MM.1S (cell line): ENCODE measurements around the gene TMEM238L.
A peak's percentile ranks its signal among the peaks of the same experiment; 100 is the strongest.

Experiments used
- DNase-seq: peaks from one replicate; pipeline ENCODE4 v3.0.0-alpha.2; 2015
- H2AFZ ChIP-seq: fragments of 300-600 bp; sonication (generic); 2 replicates; pipeline ENCODE4 v1.6.0; 2016; ENCODE audit warnings: antibody characterized with exemption, low read length
- H3F3A ChIP-seq: fragments of 300-600 bp; sonication (generic); 2 replicates; pipeline ENCODE4 v1.6.1; 2016; ENCODE audit warnings: mild to moderate bottlenecking, antibody characterized with exemption, low read length, moderate library complexity, mixed read lengths; ENCODE audit not compliant: insufficient read depth
- H3K27ac ChIP-seq: fragments of 300-600 bp; sonication (generic); 2 replicates; pipeline ENCODE4 v1.5.1; 2016; ENCODE audit warnings: mild to moderate bottlenecking, low read length
- H3K27me3 ChIP-seq: fragments of 300-600 bp; sonication (generic); replicated peaks from 2 replicates; pipeline ENCODE4 v1.6.0; 2016; ENCODE audit warnings: low read length; ENCODE audit not compliant: insufficient read depth
- H3K36me3 ChIP-seq: fragments of 300-600 bp; sonication (generic); replicated peaks from 2 replicates; pipeline ENCODE4 v1.6.1; 2016; ENCODE audit warnings: mild to moderate bottlenecking, low read length, mixed read lengths; ENCODE audit not compliant: insufficient read depth
- H3K4me1 ChIP-seq: fragments of 300-600 bp; sonication (generic); 2 replicates; pipeline ENCODE4 v1.6.1; 2016; ENCODE audit warnings: low read length, mixed read lengths
- H3K4me2 ChIP-seq: fragments of 300-600 bp; sonication (generic); 2 replicates; pipeline ENCODE4 v1.6.0; 2016; ENCODE audit warnings: low read depth, low read length
- H3K4me3 ChIP-seq: fragments of 300-600 bp; sonication (generic); 2 replicates; pipeline ENCODE4 v1.5.1; 2016; ENCODE audit warnings: low read length, mixed read lengths
- H3K79me2 ChIP-seq: fragments of 300-600 bp; sonication (generic); 2 replicates; pipeline ENCODE4 v1.6.1; 2016; ENCODE audit warnings: mixed run types, low read length, mixed read lengths
- H3K9ac ChIP-seq: fragments of 300-600 bp; sonication (generic); 2 replicates; pipeline ENCODE4 v1.6.1; 2016; ENCODE audit warnings: low read length, mixed read lengths
- H3K9me2 ChIP-seq: fragments of 300-600 bp; sonication (generic); replicated peaks from 2 replicates; pipeline ENCODE4 v1.6.1; 2016; ENCODE audit warnings: mild to moderate bottlenecking, low read length, mixed read lengths; ENCODE audit not compliant: insufficient read depth
- H3K9me3 ChIP-seq: fragments of 300-600 bp; sonication (generic); replicated peaks from 2 replicates; pipeline ENCODE4 v1.6.1; 2016; ENCODE audit warnings: mild to moderate bottlenecking, low read length, mixed read lengths; ENCODE audit not compliant: insufficient read depth
- H4K20me1 ChIP-seq: fragments of 300-600 bp; sonication (generic); 2 replicates; pipeline ENCODE4 v1.6.1; 2016; ENCODE audit warnings: mild to moderate bottlenecking, low read length, moderate library complexity, mixed read lengths; ENCODE audit not compliant: insufficient read depth
- EZH2 ChIP-seq: fragments of 300-600 bp; sonication (generic); optimal IDR thresholded peaks from 2 replicates; pipeline ENCODE3; 2017; ENCODE audit warnings: low read depth, mild to moderate bottlenecking, antibody characterized with exemption, low read length, mixed read lengths
- EZH2phosphoT487 ChIP-seq: fragments of 300-600 bp; sonication (generic); IDR thresholded peaks from 2 replicates; pipeline ENCODE4 v1.6.1; 2018; ENCODE audit warnings: antibody characterized with exemption, low read length
- TF ChIP-seq, protein P1 (sequence below): fragments of 300-600 bp; sonication (generic); IDR thresholded peaks from 2 replicates; pipeline ENCODE4 v1.5.1; 2016; ENCODE audit warnings: antibody characterized with exemption, low read length, mixed read lengths

Gene TMEM238L

GRCh38 chr17:10775058-10775457, 28.8 kb downstream of the TMEM238L start:
- H3K9ac ChIP-seq = no peak overlapping the region
- no peak for DNase-seq
- no peaks in the 10 kb centered on the region for H3K9me3 ChIP-seq
- no peak overlapping the region for H3K4me2 ChIP-seq
- no peaks in the 10 kb centered on the region for H3K4me1 ChIP-seq
- no peaks in the 10 kb centered on the region for H3K9me2 ChIP-seq
- no peaks in the 10 kb centered on the region for H3K79me2 ChIP-seq
- no peaks in the 10 kb centered on the region for H3K27me3 ChIP-seq
- no peak overlapping the region for H3K27ac ChIP-seq
- H4K20me1 ChIP-seq = no peaks in the 10 kb centered on the region
- no peaks in the 10 kb centered on the region for H3K36me3 ChIP-seq
- TF ChIP-seq EZH2 = no peak
- TF ChIP-seq, protein P1, sequence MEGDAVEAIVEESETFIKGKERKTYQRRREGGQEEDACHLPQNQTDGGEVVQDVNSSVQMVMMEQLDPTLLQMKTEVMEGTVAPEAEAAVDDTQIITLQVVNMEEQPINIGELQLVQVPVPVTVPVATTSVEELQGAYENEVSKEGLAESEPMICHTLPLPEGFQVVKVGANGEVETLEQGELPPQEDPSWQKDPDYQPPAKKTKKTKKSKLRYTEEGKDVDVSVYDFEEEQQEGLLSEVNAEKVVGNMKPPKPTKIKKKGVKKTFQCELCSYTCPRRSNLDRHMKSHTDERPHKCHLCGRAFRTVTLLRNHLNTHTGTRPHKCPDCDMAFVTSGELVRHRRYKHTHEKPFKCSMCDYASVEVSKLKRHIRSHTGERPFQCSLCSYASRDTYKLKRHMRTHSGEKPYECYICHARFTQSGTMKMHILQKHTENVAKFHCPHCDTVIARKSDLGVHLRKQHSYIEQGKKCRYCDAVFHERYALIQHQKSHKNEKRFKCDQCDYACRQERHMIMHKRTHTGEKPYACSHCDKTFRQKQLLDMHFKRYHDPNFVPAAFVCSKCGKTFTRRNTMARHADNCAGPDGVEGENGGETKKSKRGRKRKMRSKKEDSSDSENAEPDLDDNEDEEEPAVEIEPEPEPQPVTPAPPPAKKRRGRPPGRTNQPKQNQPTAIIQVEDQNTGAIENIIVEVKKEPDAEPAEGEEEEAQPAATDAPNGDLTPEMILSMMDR = no peak
- TF ChIP-seq EZH2phosphoT487 = no peak
- H2AFZ ChIP-seq = no peak overlapping the region
- no peaks in the 10 kb centered on the region for H3F3A ChIP-seq
- H3K4me3 ChIP-seq = no peak overlapping the region

DNA sequence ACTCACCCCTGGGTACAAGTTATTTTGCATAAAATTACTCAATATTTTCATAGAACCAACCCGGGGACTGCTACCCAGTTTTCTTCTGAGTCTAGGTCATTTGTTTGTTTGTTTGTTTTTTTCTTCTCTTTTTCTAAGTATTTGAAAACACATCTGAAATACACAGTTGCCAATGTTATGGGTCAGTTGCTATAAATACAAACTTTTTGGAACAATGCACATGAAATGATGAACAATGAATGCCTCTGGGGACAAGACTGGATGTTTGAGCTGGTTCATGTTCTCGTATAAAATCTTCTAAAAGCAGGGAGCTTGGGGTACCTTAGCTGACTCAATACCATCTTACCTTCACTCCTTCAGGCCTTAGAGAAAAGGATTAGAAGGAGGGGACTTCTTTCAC, 30.5 kb downstream of the TMEM238L start:
- H3K27ac ChIP-seq = no peak overlapping the region
- no peak overlapping the region for H3K9ac ChIP-seq
- H3K79me2 ChIP-seq = no peaks in the 10 kb centered on the region

GRCh38 chr17:10772425-10773380, 31.2 kb downstream of the TMEM238L start:
- TF ChIP-seq, protein P1 = peak; percentile 76
- TF ChIP-seq EZH2 = no peak
- no peak overlapping the region for H3K4me3 ChIP-seq
- H3K9me3 ChIP-seq = no peaks in the 10 kb centered on the region
- peak; percentile 45 for DNase-seq
- no peaks in the 10 kb centered on the region for H3K9me2 ChIP-seq
- H2AFZ ChIP-seq = no peak overlapping the region
- H3K36me3 ChIP-seq = no peaks in the 10 kb centered on the region
- H3F3A ChIP-seq = no peaks in the 10 kb centered on the region
- no peaks in the 10 kb centered on the region for H4K20me1 ChIP-seq
- no peak overlapping the region for H3K9ac ChIP-seq
- H3K79me2 ChIP-seq = no peaks in the 10 kb centered on the region
- H3K4me2 ChIP-seq = no peak overlapping the region
- H3K4me1 ChIP-seq = no peaks in the 10 kb centered on the region
- no peak overlapping the region for H3K27ac ChIP-seq
- H3K27me3 ChIP-seq = no peaks in the 10 kb centered on the region

More for the DNA sequence above, 30.5 kb downstream of the TMEM238L start:
- Histone ChIP-seq H3K9me3 (no peaks in the 10 kb centered on the region), H3K4me3 (no peak overlapping the region), H3K9me2 (no peaks in the 10 kb centered on the region), H4K20me1 (no peaks in the 10 kb centered on the region), H3K4me2 (no peak overlapping the region), H2AFZ (no peak overlapping the region), H3K27me3 (no peaks in the 10 kb centered on the region), H3K4me1 (no peaks in the 10 kb centered on the region), H3F3A (no peaks in the 10 kb centered on the region), H3K36me3 (no peaks in the 10 kb centered on the region)
- TF ChIP-seq, protein P1 = no peak
- TF ChIP-seq EZH2phosphoT487 (no peak), EZH2 (no peak)
- DNase-seq = no peak
